Activated naive CD4-positive, alpha-beta T cell treated with anti-CD3 and anti-CD28 coated beads for 36 hours (primary cell): ENCODE results near the gene LDLRAD3. TPM values are rescaled to one million over a fixed set of nuclear protein-coding genes. Genes with fewer than 3 reads are reported as not detected.

Experiments
- CTCF ChIA-PET: fragments of 350-600 bp; sonication (Branson Sonifier 250); formaldehyde crosslinking; loops from one replicate; lab custom pipeline; 2021; ENCODE audit warnings: antibody characterized with exemption; lab: Charles Lee
- DNase-seq: peaks from one replicate; pipeline ENCODE4 v3.0.0-alpha.2; 2020
- H3K27ac Mint-ChIP-seq: one replicate; pipeline ENCODE4 v1.8.0; 2021; ENCODE audit warnings: mild to moderate bottlenecking, mixed read lengths
- H3K27me3 Mint-ChIP-seq: one replicate; pipeline ENCODE4 v1.8.0; 2021; ENCODE audit warnings: low read depth, mixed read lengths
- H3K36me3 Mint-ChIP-seq: one replicate; pipeline ENCODE4 v1.8.0; 2021; ENCODE audit warnings: low read depth, mixed read lengths
- H3K4me1 Mint-ChIP-seq: one replicate; pipeline ENCODE4 v1.8.0; 2021; ENCODE audit warnings: low read depth, mixed read lengths
- H3K4me3 Mint-ChIP-seq: one replicate; pipeline ENCODE4 v1.8.0; 2021; ENCODE audit warnings: mild to moderate bottlenecking, moderate library complexity, mixed read lengths
- H3K9me3 Mint-ChIP-seq: one replicate; pipeline ENCODE4 v1.8.0; 2021; ENCODE audit warnings: mixed read lengths
- intact Hi-C: fragments of 100-400 bp; cut with micrococcal nuclease; formaldehyde crosslinking; loops from one replicate; pipeline ENCODE4 v1.15.1; 2023
- total RNA-seq, 2 experiments: library from RNA; stranded (reverse); gene quantifications; one replicate each; pipeline ENCODE4 v1.2.3, GENCODE V29; 2021

The LDLRAD3 gene
- total RNA-seq, 2 experiments from 2014 or later: 0.17 to 0.22 TPM

- no peaks in the 10 kb centered on the region for H3K36me3 Mint-ChIP-seq
- H3K9me3 Mint-ChIP-seq: no peaks in the 10 kb centered on the region
- H3K27me3 Mint-ChIP-seq: peaks cover 9% of the 10 kb centered on the region
- no peak overlapping the region for H3K27ac Mint-ChIP-seq
- H3K4me1 Mint-ChIP-seq: no peaks in the 10 kb centered on the region
- CTCF ChIA-PET: no interaction called here
- no peak for DNase-seq
- H3K4me3 Mint-ChIP-seq: no peak overlapping the region
- intact Hi-C loops: no loop called here
These were observed 30.8 kb upstream of the LDLRAD3 start for GRCh38 chr11:35912883-35913624.

- H3K4me3 Mint-ChIP-seq: no peak overlapping the region
- no peak overlapping the region for H3K27ac Mint-ChIP-seq
- H3K36me3 Mint-ChIP-seq: no peaks in the 10 kb centered on the region
- H3K4me1 Mint-ChIP-seq: no peaks in the 10 kb centered on the region
- H3K27me3 Mint-ChIP-seq: peaks cover 12% of the 10 kb centered on the region
- H3K9me3 Mint-ChIP-seq: no peaks in the 10 kb centered on the region
- intact Hi-C loops: no loop called here
- CTCF ChIA-PET: no interaction called here
- DNase-seq: no peak
These were observed 29.0 kb upstream of the LDLRAD3 start for GRCh38 chr11:35914816-35915215.

- Mint-ChIP-seq H3K36me3 (no peaks in the 10 kb centered on the region), H3K9me3 (no peaks in the 10 kb centered on the region), H3K27me3 (peaks cover 12% of the 10 kb centered on the region), H3K4me1 (no peaks in the 10 kb centered on the region), H3K4me3 (no peak overlapping the region), H3K27ac (no peak overlapping the region)
- CTCF ChIA-PET: no interaction called here
- DNase-seq: no peak
- intact Hi-C loops: no loop called here
These were observed 27.6 kb upstream of the LDLRAD3 start for GRCh38 chr11:35916270-35916669.

GRCh38 chr11:35917676-35918075 is 26.2 kb upstream of the LDLRAD3 start:
- H3K9me3 Mint-ChIP-seq: no peaks in the 10 kb centered on the region
- H3K4me3 Mint-ChIP-seq: no peak overlapping the region
- DNase-seq: no peak
- no peak overlapping the region for H3K27ac Mint-ChIP-seq
- peaks cover 12% of the 10 kb centered on the region for H3K27me3 Mint-ChIP-seq
- H3K4me1 Mint-ChIP-seq: no peaks in the 10 kb centered on the region
- CTCF ChIA-PET: no interaction called here
- H3K36me3 Mint-ChIP-seq: no peaks in the 10 kb centered on the region
- intact Hi-C loops: no loop called here

- Mint-ChIP-seq H3K4me1 (no peaks in the 10 kb centered on the region), H3K9me3 (no peaks in the 10 kb centered on the region), H3K4me3 (no peak overlapping the region), H3K36me3 (no peaks in the 10 kb centered on the region), H3K27ac (no peak overlapping the region), H3K27me3 (peaks cover 14% of the 10 kb centered on the region)
- DNase-seq: no peak
- CTCF ChIA-PET: no interaction called here
- intact Hi-C loops: no loop called here
These were observed 25.1 kb upstream of the LDLRAD3 start for GRCh38 chr11:35918716-35919115.

- Mint-ChIP-seq H3K27ac (no peak overlapping the region), H3K27me3 (peaks cover 14% of the 10 kb centered on the region), H3K9me3 (no peaks in the 10 kb centered on the region), H3K4me3 (no peak overlapping the region), H3K36me3 (no peaks in the 10 kb centered on the region), H3K4me1 (no peaks in the 10 kb centered on the region)
- CTCF ChIA-PET: no interaction called here
- intact Hi-C loops: no loop called here
- DNase-seq: no peak
These were observed 24.6 kb upstream of the LDLRAD3 start for GRCh38 chr11:35919244-35919643.

GRCh38 chr11:35923452-35923851 is 20.4 kb upstream of the LDLRAD3 start:
- intact Hi-C loops: no loop called here
- no peak for DNase-seq
- H3K27me3 Mint-ChIP-seq: peaks cover 6% of the 10 kb centered on the region
- no peaks in the 10 kb centered on the region for H3K4me1 Mint-ChIP-seq
- H3K36me3 Mint-ChIP-seq: no peaks in the 10 kb centered on the region
- CTCF ChIA-PET: no interaction called here
- no peak overlapping the region for H3K27ac Mint-ChIP-seq
- H3K4me3 Mint-ChIP-seq: no peak overlapping the region
- no peaks in the 10 kb centered on the region for H3K9me3 Mint-ChIP-seq

- DNase-seq: no peak
- intact Hi-C loops: no loop called here
- Mint-ChIP-seq H3K4me1 (no peaks in the 10 kb centered on the region), H3K36me3 (no peaks in the 10 kb centered on the region), H3K4me3 (no peak overlapping the region), H3K27me3 (peaks cover 7% of the 10 kb centered on the region), H3K27ac (no peak overlapping the region), H3K9me3 (no peaks in the 10 kb centered on the region)
- CTCF ChIA-PET: interaction anchor here (0.5 kb wide), 1 partner anchor 336 kb away, joined by 3 read pairs; no protein-coding TSS in a partner anchor
These were observed 19.1 kb upstream of the LDLRAD3 start for GRCh38 chr11:35924811-35925210.

- CTCF ChIA-PET: no interaction called here
- no peaks in the 10 kb centered on the region for H3K36me3 Mint-ChIP-seq
- no peaks in the 10 kb centered on the region for H3K9me3 Mint-ChIP-seq
- H3K4me1 Mint-ChIP-seq: no peaks in the 10 kb centered on the region
- no peak overlapping the region for H3K27ac Mint-ChIP-seq
- DNase-seq: no peak
- peaks cover 15% of the 10 kb centered on the region for H3K27me3 Mint-ChIP-seq
- no peak overlapping the region for H3K4me3 Mint-ChIP-seq
- intact Hi-C loops: no loop called here
These were observed 16.8 kb upstream of the LDLRAD3 start for GRCh38 chr11:35927104-35927503.

GRCh38 chr11:35927682-35928081 is 16.2 kb upstream of the LDLRAD3 start:
- Mint-ChIP-seq H3K4me1 (no peaks in the 10 kb centered on the region), H3K9me3 (no peaks in the 10 kb centered on the region)
- CTCF ChIA-PET: no interaction called here

GRCh38 chr11:35928688-35929395 is 15.0 kb upstream of the LDLRAD3 start:
- Mint-ChIP-seq H3K27me3 (peaks cover 14% of the 10 kb centered on the region), H3K36me3 (no peaks in the 10 kb centered on the region), H3K9me3 (no peaks in the 10 kb centered on the region), H3K27ac (no peak overlapping the region), H3K4me3 (no peak overlapping the region), H3K4me1 (no peaks in the 10 kb centered on the region)
- intact Hi-C loops: no loop called here
- CTCF ChIA-PET: no interaction called here
- DNase-seq: no peak

More at GRCh38 chr11:35927682-35928081, 16.2 kb upstream of the LDLRAD3 start:
- intact Hi-C loops: no loop called here
- DNase-seq: no peak
- Mint-ChIP-seq H3K27ac (no peak overlapping the region), H3K36me3 (no peaks in the 10 kb centered on the region), H3K4me3 (no peak overlapping the region), H3K27me3 (peaks cover 16% of the 10 kb centered on the region)

GRCh38 chr11:35930466-35930865 is 13.4 kb upstream of the LDLRAD3 start:
- no peak overlapping the region for H3K4me3 Mint-ChIP-seq
- CTCF ChIA-PET: no interaction called here
- intact Hi-C loops: no loop called here
- H3K27me3 Mint-ChIP-seq: peaks cover 24% of the 10 kb centered on the region
- no peak for DNase-seq
- no peaks in the 10 kb centered on the region for H3K4me1 Mint-ChIP-seq
- no peaks in the 10 kb centered on the region for H3K9me3 Mint-ChIP-seq
- H3K36me3 Mint-ChIP-seq: no peaks in the 10 kb centered on the region
- H3K27ac Mint-ChIP-seq: no peak overlapping the region

- intact Hi-C loops: no loop called here
- peaks cover 30% of the 10 kb centered on the region for H3K27me3 Mint-ChIP-seq
- H3K36me3 Mint-ChIP-seq: no peaks in the 10 kb centered on the region
- H3K27ac Mint-ChIP-seq: no peak overlapping the region
- CTCF ChIA-PET: no interaction called here
- no peak for DNase-seq
- H3K9me3 Mint-ChIP-seq: no peaks in the 10 kb centered on the region
- H3K4me3 Mint-ChIP-seq: no peak overlapping the region
- no peaks in the 10 kb centered on the region for H3K4me1 Mint-ChIP-seq
These were observed 11.7 kb upstream of the LDLRAD3 start for GRCh38 chr11:35932121-35932520.
